Measurements from ENCODE around the gene PNP.
A peak's percentile ranks its signal among the peaks of the same experiment; 100 is the strongest.
"Not testable (repeated sequence)": the region's sequence is repeated elsewhere in the genome, so short reads cannot be mapped to it uniquely, and the experiment has no call there.

Gene PNP

GRCh38 chr14:20438664-20439063, 30.5 kb upstream of the PNP start:
- H3K4me3 Mint-ChIP-seq = no peak overlapping the region
- DNase-seq = no peak
- H3K27me3 Mint-ChIP-seq = peaks cover 0 to 7% of the 10 kb centered on the region in 2 donors
- H3K4me1 Mint-ChIP-seq (ENCODE audit: low read depth in 2 of 2) = peaks cover 6 to 7% of the 10 kb centered on the region in 2 donors
- H3K9me3 Mint-ChIP-seq = no peaks in the 10 kb centered on the region
- no peak for ATAC-seq (replicated peaks)
- no peaks in the 10 kb centered on the region for H3K36me3 Mint-ChIP-seq (ENCODE audit: insufficient read depth)
- H3K27ac Mint-ChIP-seq = no peak overlapping the region

GRCh38 chr14:20440465-20440864, 28.7 kb upstream of the PNP start:
- no peak for DNase-seq
- no peak overlapping the region for H3K4me3 Mint-ChIP-seq

GRCh38 chr14:20440882-20441281, 28.3 kb upstream of the PNP start:
- Mint-ChIP-seq H3K27ac (peak overlapping the region in 1 of 2 donors; percentile 41), H3K36me3 (ENCODE audit: insufficient read depth) (no peaks in the 10 kb centered on the region), H3K27me3 (peaks cover 0 to 7% of the 10 kb centered on the region in 2 donors), H3K4me3 (peak overlapping the region in 1 of 2 donors; percentile 28), H3K9me3 (no peaks in the 10 kb centered on the region), H3K4me1 (ENCODE audit: low read depth in 2 of 2) (peaks cover 6 to 7% of the 10 kb centered on the region in 2 donors)
- peak; percentile 87 for ATAC-seq (replicated peaks)
- peak in 1 of 3 experiments; percentile 7 for DNase-seq

More at GRCh38 chr14:20440465-20440864, 28.7 kb upstream of the PNP start:
- no peaks in the 10 kb centered on the region for H3K36me3 Mint-ChIP-seq (ENCODE audit: insufficient read depth)
- ATAC-seq (replicated peaks) = no peak
- H3K4me1 Mint-ChIP-seq (ENCODE audit: low read depth in 2 of 2) = peaks cover 6 to 7% of the 10 kb centered on the region in 2 donors
- no peaks in the 10 kb centered on the region for H3K9me3 Mint-ChIP-seq
- peaks cover 0 to 7% of the 10 kb centered on the region in 2 donors for H3K27me3 Mint-ChIP-seq
- H3K27ac Mint-ChIP-seq = peak overlapping the region in 1 of 2 donors; percentile 41

- DNase-seq (no peak), ATAC-seq (replicated peaks) (no peak)
- Mint-ChIP-seq H3K27ac (peak overlapping the region in 1 of 2 donors; percentile 41), H3K36me3 (ENCODE audit: insufficient read depth) (no peaks in the 10 kb centered on the region), H3K27me3 (peaks cover 0 to 5% of the 10 kb centered on the region in 2 donors), H3K9me3 (no peaks in the 10 kb centered on the region), H3K4me1 (ENCODE audit: low read depth in 2 of 2) (peaks cover 6 to 7% of the 10 kb centered on the region in 2 donors), H3K4me3 (no peak overlapping the region)
Observed at GRCh38 chr14:20441461-20441860, 27.7 kb upstream of the PNP start.

- not testable (repeated sequence) for H3K4me1 Mint-ChIP-seq (ENCODE audit: low read depth in 2 of 2); ATAC-seq (replicated peaks); H3K27ac Mint-ChIP-seq; H3K9me3 Mint-ChIP-seq; H3K4me3 Mint-ChIP-seq; DNase-seq; H3K27me3 Mint-ChIP-seq
- peaks cover 21% of the 10 kb centered on the region for H3K36me3 Mint-ChIP-seq (ENCODE audit: insufficient read depth)
Observed at GRCh38 chr14:20443650-20444049, 25.6 kb upstream of the PNP start.

- H3K4me1 Mint-ChIP-seq (ENCODE audit: low read depth in 2 of 2) = peaks cover 0 to 4% of the 10 kb centered on the region in 2 donors
- no peaks in the 10 kb centered on the region for H3K27me3 Mint-ChIP-seq
- ATAC-seq (replicated peaks) = no peak
- H3K27ac Mint-ChIP-seq = no peak overlapping the region
- peaks cover 51% of the 10 kb centered on the region for H3K36me3 Mint-ChIP-seq (ENCODE audit: insufficient read depth)
- H3K4me3 Mint-ChIP-seq = no peak overlapping the region
- no peak for DNase-seq
- H3K9me3 Mint-ChIP-seq = no peaks in the 10 kb centered on the region
Observed at GRCh38 chr14:20446889-20447288, 22.3 kb upstream of the PNP start.

- not testable (repeated sequence) for DNase-seq; H3K9me3 Mint-ChIP-seq; H3K27me3 Mint-ChIP-seq; ATAC-seq (replicated peaks)
- Mint-ChIP-seq H3K4me1 (ENCODE audit: low read depth in 2 of 2) (peaks cover 8 to 12% of the 10 kb centered on the region in 2 donors), H3K36me3 (ENCODE audit: insufficient read depth) (peaks cover 46% of the 10 kb centered on the region), H3K27ac (peak overlapping the region in 1 of 2 donors; percentile 55), H3K4me3 (peak overlapping the region in 1 of 2 donors; percentile 20)
Observed at GRCh38 chr14:20452831-20453230, 16.4 kb upstream of the PNP start.

GRCh38 chr14:20454516-20455354, 14.5 kb upstream of the PNP start, which contains the start of the genes APEX1 and OSGEP:
TSS of gene APEX1 (plus strand) at chr14:20455226. CDS start at chr14:20455646, 420 bp downstream.
TSS of gene OSGEP (minus strand) at chr14:20454812. CDS start at chr14:20454683, 129 bp downstream.
- H3K27ac Mint-ChIP-seq = no peak within 1 kb of the TSS
- no peak within 1 kb of the TSS for H3K4me3 Mint-ChIP-seq
- DNase-seq (peak; percentile 96 to 98 (median 97)), ATAC-seq (replicated peaks) (peak; percentile 81)
- peaks cover 10 to 14% of the 10 kb centered on the region in 2 donors for H3K4me1 Mint-ChIP-seq (ENCODE audit: low read depth in 2 of 2)
- H3K36me3 Mint-ChIP-seq (ENCODE audit: insufficient read depth) = peaks cover 46% of the 10 kb centered on the region
- H3K9me3 Mint-ChIP-seq = no peaks in the 10 kb centered on the region
- no peaks in the 10 kb centered on the region for H3K27me3 Mint-ChIP-seq

GRCh38 chr14:20455355-20456300, 13.6 kb upstream of the PNP start:
- Mint-ChIP-seq H3K27ac (no peak overlapping the region), H3K4me3 (no peak overlapping the region), H3K36me3 (ENCODE audit: insufficient read depth) (peaks cover 46% of the 10 kb centered on the region), H3K9me3 (no peaks in the 10 kb centered on the region), H3K27me3 (no peaks in the 10 kb centered on the region), H3K4me1 (ENCODE audit: low read depth in 2 of 2) (peaks cover 19% of the 10 kb centered on the region in 2 donors)
- DNase-seq (no peak), ATAC-seq (replicated peaks) (peak; percentile 63)

- Mint-ChIP-seq H3K4me1 (ENCODE audit: low read depth in 2 of 2) (peaks cover 25 to 26% of the 10 kb centered on the region in 2 donors), H3K27ac (no peak overlapping the region), H3K36me3 (ENCODE audit: insufficient read depth) (peaks cover 46% of the 10 kb centered on the region), H3K4me3 (no peak overlapping the region), H3K27me3 (no peaks in the 10 kb centered on the region), H3K9me3 (no peaks in the 10 kb centered on the region)
- ATAC-seq (replicated peaks) (no peak), DNase-seq (no peak)
Observed at GRCh38 chr14:20456971-20457370, 12.2 kb upstream of the PNP start.

GRCh38 chr14:20458031-20458789, 11.0 kb upstream of the PNP start:
- no peak for ATAC-seq (replicated peaks)
- peaks cover 38% of the 10 kb centered on the region for H3K36me3 Mint-ChIP-seq (ENCODE audit: insufficient read depth)
- no peaks in the 10 kb centered on the region for H3K27me3 Mint-ChIP-seq
- DNase-seq = no peak
- no peak overlapping the region for H3K4me3 Mint-ChIP-seq
- peaks cover 22% of the 10 kb centered on the region in 2 donors for H3K4me1 Mint-ChIP-seq (ENCODE audit: low read depth in 2 of 2)
- H3K27ac Mint-ChIP-seq = no peak overlapping the region
- no peaks in the 10 kb centered on the region for H3K9me3 Mint-ChIP-seq

- Mint-ChIP-seq H3K4me1 (ENCODE audit: low read depth in 2 of 2) (peaks cover 22% of the 10 kb centered on the region in 2 donors), H3K27me3 (no peaks in the 10 kb centered on the region), H3K36me3 (ENCODE audit: insufficient read depth) (peaks cover 38% of the 10 kb centered on the region), H3K27ac (peak overlapping the region; percentile 95 to 97), H3K4me3 (peak overlapping the region; percentile 77 to 91), H3K9me3 (no peaks in the 10 kb centered on the region)
- peak in 2 of 3 experiments; percentile 47 to 49 for DNase-seq
- ATAC-seq (replicated peaks) = peak; percentile 12
Observed at GRCh38 chr14:20460458-20461224, 8.6 kb upstream of the PNP start.
